LoVo (cell line): Measurements from ENCODE around the gene FFAR1.

Experiments used
- DNase-seq: peaks from one replicate; pipeline ENCODE4 v3.0.0-alpha.2; 2016; ENCODE audit warnings: low spot score

The FFAR1 gene

DNA sequence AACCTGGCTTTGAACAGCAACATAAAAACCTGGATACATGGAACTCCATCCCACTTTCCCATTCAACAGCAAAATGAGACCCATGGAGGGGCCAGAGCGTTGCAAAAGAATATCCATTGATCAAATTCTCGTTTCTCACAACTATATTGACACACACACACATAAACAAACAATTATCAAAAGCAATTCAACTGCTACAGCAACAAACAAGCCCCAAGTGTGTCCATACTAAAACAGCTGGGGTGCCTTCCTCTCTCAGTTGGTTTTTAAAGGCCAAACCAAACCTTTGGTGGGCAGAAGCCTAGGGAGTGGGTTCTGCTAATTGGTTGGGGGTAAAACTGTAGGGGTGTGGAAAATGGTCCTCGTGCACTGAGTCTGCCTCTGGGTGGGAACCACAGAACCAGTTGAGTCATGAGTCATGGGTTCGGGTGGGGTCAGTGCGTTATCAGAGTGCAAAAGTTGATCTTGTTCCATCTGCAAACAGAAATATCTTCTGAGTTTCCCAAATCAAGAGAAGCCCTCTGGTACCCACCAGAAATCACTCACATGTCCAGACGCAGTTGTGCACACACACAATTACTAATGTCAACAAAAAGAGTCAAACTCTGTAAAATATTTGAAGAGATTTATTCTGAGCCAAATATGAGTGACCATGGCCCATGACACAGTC is 41.6 kb downstream of the FFAR1 start:
- peak; percentile 41 for DNase-seq

DNA sequence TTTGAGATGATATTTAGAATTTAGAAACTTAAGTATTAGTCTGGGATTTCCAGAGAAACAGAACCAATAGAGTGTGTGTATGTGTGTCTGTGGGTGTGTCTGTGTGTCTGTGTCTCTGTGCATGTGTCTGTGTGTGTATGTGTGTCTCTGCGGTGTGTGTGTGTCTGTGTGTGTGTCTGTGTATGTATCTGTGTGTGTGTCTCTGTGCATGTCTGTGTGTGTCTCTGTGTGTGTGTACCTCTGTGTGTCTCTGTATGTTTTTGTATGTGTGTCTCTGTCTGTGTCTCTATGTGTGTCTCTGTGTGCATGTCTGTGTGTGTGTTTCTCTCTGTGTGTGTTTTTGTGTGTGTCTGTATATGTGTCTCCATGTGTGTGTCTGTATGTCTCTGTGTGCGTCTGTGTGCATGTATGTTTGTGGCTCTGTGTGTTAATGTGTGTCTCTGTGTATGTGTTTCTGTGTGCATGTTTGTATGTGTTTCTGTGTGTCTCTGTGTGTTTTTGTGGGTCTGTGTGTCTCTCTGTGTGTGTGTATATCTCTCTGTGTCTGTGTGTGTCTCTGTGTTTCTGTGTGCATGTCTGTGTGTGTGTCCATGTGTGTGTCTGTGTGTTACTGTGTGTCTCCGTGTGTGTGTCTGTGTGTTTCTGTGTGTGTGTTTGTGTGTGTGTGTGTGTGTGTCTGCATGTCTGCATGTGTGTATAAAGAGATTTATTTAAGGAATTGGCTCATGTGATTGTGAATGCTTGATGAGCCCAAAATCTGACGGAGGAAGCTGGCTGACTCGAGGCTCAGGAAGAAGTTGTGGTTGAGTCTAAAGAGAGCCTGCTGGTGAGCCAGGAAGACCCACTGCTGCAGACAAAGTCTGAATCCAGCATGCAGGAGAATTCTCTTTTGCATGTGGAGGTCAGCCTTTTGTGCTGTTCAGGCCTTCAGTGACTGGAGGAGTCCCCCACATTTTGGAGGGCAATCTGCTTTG is 45.3 kb downstream of the FFAR1 start:
- no peak for DNase-seq

DNA sequence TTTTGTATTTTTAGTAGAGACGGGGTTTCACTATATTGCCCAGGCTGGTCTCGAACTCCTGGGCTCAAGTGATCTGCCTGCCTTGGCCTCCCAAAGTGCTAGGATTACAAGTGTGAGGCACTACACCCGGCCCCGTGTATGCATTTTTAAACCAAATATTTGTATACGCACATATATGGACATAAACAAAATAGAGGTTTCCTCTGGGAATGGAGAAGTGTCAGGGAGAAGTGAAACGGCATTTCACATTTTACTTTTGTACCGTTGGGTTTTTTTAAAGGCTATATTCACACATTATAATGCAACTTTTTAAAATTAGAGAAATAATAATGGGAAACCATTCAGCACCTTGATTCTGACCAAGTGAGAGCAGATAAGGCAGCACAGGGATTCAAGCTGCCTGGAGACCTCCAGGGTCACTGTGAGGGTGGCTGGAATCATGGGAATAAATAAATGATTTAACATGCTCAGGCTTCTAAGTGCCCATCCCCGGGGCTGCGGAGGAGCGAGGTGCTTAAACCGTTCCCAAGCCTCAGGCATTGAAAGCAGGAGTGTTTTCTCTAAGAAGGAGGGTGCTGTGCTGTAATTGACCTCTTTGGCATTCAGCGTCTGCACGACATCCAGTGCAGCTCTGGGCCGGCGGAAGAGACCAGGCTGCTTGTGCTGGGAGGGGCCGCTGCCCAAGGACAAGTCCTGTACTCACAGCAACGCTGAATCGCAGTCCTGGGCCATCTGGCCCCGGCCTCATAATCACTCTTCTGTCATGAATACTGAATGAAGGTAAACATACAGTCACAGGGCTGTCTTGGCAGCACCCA is 47.9 kb downstream of the FFAR1 start:
- DNase-seq, result no peak

DNA sequence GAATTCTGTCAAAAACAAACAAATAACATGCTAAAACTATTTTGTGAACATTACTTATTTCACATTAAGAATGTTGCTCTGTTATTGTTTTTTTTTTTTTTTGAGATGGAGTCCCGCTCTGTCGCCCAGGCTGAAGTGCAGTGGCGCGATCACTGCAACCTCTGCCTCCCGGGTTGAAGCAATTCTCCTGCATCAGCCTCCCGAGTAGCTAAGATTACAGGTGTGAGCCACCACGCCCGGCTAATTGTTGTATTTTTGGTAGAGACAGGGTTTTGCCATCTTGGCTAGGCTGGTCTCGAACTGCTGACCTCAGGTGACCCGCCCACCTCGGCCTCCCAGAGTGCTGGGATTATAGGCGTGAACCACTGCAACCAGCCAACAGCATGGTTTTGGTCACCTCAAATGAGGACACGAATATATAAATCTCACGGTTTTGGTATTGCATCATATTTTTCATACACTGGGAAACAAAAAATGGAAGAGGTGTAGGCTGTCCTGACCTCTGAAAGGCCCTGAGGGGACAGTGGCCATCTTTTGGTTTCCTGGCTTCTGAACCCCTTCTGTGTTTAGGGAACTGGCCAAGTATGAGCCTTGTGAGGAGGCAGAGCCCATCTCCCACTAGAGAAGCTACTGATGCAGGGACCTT is 48.7 kb downstream of the FFAR1 start:
- DNase-seq, result no peak

DNA sequence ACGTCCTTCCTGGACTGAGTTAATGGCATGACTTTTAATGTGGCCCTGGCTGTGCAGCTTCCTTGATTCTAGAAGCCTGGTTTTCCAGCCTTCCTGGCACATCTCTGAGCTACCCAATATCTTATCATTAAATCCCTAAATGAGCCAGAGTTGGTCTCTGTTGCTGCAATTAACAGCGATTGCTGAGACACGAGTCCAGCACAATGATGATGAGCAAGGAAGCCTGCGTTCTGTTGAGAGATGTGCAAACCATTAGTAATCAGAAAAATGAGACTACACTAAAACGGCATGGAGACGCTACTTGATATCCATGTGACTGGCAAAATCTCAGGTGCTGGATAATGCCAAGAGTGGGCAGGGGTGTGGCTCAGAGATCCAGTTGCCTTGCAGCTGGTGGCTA is 49.4 kb downstream of the FFAR1 start:
- no peak for DNase-seq
